Fibroblast of skin of right quadriceps (primary cell): ENCODE results near the gene BMP5.

Experiments
- DNase-seq: peaks from one replicate; pipeline ENCODE4 v3.0.0-alpha.2; 2013

Gene BMP5

GRCh38 chr6:55798571-55798970 is 76.8 kb downstream of the BMP5 start:
- DNase-seq: no peak

- peak; percentile 56 for DNase-seq
These were observed 81.1 kb downstream of the BMP5 start for GRCh38 chr6:55794136-55794812.

- DNase-seq: no peak
These were observed 90.1 kb downstream of the BMP5 start for GRCh38 chr6:55785273-55785672.

GRCh38 chr6:55782275-55782674 is 93.1 kb downstream of the BMP5 start:
- no peak for DNase-seq

GRCh38 chr6:55778705-55779104 is 96.7 kb downstream of the BMP5 start:
- no peak for DNase-seq

GRCh38 chr6:55777469-55777868 is 97.9 kb downstream of the BMP5 start:
- peak; percentile 6 for DNase-seq

GRCh38 chr6:55776113-55776512 is 99.3 kb downstream of the BMP5 start:
- DNase-seq: no peak

- DNase-seq: no peak
These were observed 100.4 kb downstream of the BMP5 start for GRCh38 chr6:55775029-55775318.

GRCh38 chr6:55774286-55775028 is 100.9 kb downstream of the BMP5 start:
- no peak for DNase-seq

- no peak for DNase-seq
These were observed 101.7 kb downstream of the BMP5 start for GRCh38 chr6:55773620-55774216.

GRCh38 chr6:55772730-55773129 is 102.7 kb downstream of the BMP5 start:
- DNase-seq: no peak

GRCh38 chr6:55759536-55759935 is 115.9 kb downstream of the BMP5 start:
- no peak for DNase-seq

GRCh38 chr6:55758156-55758937 is 117.0 kb downstream of the BMP5 start:
- DNase-seq: peak; percentile 87

GRCh38 chr6:55756531-55757031 is 118.8 kb downstream of the BMP5 start:
- DNase-seq: no peak

GRCh38 chr6:55748880-55749279 is 126.5 kb downstream of the BMP5 start:
- DNase-seq: no peak

GRCh38 chr6:55746473-55746872 is 128.9 kb downstream of the BMP5 start:
- no peak for DNase-seq

GRCh38 chr6:55734256-55734655 is 141.1 kb downstream of the BMP5 start:
- no peak for DNase-seq

- no peak for DNase-seq
These were observed 145.7 kb downstream of the BMP5 start for GRCh38 chr6:55729665-55730064.

- DNase-seq: no peak
These were observed 149.2 kb downstream of the BMP5 start for GRCh38 chr6:55726144-55726543.

- no peak for DNase-seq
These were observed 160.6 kb downstream of the BMP5 start for GRCh38 chr6:55714831-55715230.

GRCh38 chr6:55713436-55713835 is 162.0 kb downstream of the BMP5 start:
- peak; percentile 3 for DNase-seq

GRCh38 chr6:55708711-55709110 is 166.7 kb downstream of the BMP5 start:
- no peak for DNase-seq
